GM18507 (cell line): ENCODE measurements around the gene BCKDK.

Experiments used
- DNase-seq: peaks from one replicate; pipeline ENCODE4 v3.0.0; 2011; ENCODE audit warnings: low read depth; ENCODE audit not compliant: insufficient read length; ENCODE audit errors: extremely low spot score
- FAIRE-seq: peaks from 2 replicates; lab custom pipeline; 2011; peaks lifted over from hg19 to GRCh38; lab: Jason Lieb, UNC

BCKDK gene

GRCh38 chr16:31079342-31079944, 28.7 kb upstream of the BCKDK start:
- no peak for DNase-seq
- FAIRE-seq, result no peak

DNA sequence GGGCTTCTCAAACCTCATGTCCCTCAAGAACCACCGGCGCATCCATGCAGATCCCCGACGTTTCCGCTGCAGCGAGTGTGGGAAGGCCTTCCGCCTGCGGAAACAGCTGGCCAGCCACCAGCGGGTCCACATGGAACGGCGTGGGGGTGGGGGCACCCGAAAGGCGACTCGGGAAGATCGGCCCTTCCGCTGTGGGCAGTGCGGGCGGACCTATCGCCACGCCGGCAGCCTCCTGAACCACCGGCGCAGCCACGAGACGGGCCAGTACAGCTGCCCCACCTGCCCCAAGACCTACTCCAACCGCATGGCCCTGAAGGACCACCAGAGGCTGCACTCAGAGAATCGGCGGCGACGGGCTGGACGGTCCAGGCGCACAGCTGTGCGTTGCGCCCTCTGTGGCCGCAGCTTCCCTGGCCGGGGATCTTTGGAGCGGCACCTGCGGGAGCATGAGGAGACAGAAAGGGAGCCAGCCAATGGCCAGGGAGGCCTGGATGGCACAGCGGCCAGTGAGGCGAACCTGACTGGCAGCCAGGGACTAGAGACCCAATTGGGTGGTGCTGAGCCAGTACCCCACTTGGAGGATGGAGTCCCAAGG, 28.1 kb upstream of the BCKDK start:
- no peak for DNase-seq
- no peak for FAIRE-seq

- no peak for FAIRE-seq
- no peak for DNase-seq
Measured at GRCh38 chr16:31080756-31081419, 27.3 kb upstream of the BCKDK start.

GRCh38 chr16:31081428-31082351, 26.5 kb upstream of the BCKDK start:
- no peak for FAIRE-seq
- DNase-seq, result no peak

DNA sequence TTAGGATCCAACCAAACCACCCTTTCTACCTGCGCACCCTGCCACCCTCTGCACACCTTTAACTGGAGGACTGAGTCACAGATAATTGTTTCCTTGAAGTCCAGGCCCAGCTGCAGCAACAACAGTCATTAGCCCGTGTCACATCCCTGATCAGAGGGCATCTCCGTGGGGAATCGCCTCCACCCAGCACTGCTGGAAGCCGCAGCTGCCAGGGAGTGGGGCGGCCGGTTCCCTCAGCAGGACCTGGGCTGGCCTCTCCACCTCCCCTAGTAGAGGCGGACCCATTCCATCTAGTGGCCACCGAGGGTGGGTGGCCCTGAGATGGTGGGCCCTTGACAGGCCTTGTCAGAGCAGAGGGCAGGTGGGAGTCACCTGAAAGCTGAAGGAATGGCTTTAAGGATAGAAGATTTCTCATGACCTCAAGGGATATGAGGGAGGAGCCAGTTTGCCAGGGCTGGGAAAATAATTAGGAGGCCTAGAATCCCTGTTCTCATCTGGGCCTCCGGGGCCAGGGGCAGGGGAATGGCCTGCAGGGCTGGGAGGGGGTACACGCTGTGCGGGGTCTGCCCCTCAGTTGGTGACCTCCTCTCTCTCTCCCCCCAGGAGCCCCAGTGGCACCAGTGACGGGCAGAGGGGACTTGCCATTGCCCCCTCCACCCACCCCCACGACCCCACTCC, 25.7 kb upstream of the BCKDK start:
- DNase-seq, result no peak
- no peak for FAIRE-seq

DNA sequence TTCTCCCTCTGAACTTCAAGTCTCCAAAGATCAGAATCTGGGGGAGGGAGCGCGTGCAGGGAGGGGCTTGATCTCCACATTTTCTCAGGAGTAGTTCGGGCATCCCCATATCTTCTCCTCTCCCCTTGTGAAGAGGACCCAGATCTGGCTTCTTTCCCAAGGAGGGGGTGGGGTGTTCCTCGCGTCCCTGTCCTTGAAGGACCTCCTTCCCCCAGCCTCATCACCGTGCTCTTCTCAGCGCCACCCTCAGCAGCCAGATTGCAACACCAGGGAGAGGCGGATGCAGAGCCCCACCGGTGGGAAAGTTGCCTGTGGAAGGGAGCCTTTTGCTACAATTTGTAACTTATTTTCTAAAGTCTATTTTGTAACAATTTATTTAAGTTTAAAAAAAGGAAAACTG, 25.1 kb upstream of the BCKDK start:
- FAIRE-seq, result no peak
- no peak for DNase-seq

- DNase-seq, result no peak
- no peak for FAIRE-seq
Measured at GRCh38 chr16:31083556-31083955, 24.6 kb upstream of the BCKDK start.

- no peak for DNase-seq
- no peak for FAIRE-seq
Measured at GRCh38 chr16:31083981-31084380, 24.2 kb upstream of the BCKDK start.

DNA sequence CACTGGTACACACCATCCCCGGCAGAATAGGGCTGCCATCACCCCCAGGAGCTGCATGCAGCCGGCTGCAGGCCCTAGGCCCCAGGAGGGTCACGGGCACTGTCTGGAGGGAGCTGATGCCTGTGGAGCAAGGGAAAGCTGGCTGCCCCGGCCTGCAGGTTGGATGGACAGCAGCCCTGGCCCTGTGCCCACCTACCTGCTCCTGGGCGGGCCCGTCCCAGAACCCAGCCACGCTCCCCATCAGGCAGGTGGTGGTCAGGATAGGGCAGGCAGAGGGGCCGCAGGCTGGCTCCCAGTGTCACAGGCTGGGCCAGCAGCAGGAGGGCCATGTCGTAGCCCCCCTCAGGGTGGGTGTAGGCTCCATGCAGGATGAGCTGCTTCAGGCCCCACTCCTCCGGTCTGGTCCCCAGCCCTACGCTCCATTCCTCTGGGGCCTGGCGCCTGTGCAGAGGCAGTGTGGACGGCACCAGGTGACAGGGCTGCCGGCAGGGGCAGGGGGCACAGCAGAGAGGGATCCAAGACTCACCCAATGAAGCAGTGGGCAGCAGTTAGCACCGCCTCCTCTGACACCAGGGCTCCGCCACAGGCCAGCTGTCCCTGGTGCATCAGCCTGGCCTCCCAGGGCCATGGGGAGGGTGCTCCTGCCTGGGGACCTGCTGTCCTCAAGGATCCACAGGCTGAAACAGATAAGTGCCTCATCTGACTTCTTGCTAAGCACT, 23.4 kb upstream of the BCKDK start:
- no peak for DNase-seq
- no peak for FAIRE-seq

DNA sequence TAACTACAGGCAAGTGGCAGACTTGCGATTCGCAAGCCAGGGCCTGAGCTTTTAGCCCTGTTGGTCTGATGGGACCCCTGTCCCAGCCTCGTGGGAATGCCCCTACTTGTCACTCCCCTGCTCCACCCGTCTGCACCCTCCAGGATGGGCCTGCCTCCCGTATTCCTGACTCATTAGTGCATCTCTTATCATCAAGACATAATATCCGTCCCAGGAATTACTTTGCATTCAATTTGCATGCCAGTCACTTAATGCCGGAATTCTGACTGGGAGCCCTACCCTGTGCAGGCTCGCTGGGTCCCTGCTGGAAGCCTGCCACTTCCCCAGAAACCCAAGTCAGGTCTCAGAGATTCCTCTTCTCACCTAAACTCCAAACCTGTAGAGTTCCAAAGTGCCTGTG, 22.8 kb upstream of the BCKDK start:
- FAIRE-seq (no peak), DNase-seq (no peak)

- no peak for DNase-seq
- FAIRE-seq, result no peak
Measured at GRCh38 chr16:31085873-31086628, 22.1 kb upstream of the BCKDK start.

DNA sequence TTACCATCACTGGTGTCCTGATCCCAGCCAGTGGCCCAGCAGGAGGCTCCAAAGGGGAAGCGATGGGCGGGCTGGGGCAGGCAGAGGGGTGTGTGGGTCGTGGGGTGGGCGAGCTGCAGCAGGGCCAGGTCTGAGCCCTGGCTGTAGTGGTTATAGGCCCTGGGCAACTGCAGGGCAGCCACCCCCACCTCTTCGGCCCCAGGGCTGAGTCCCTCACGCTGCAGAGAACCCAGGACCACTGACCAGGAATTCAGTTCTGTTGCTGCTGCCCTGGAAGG, 21.6 kb upstream of the BCKDK start:
- no peak for FAIRE-seq
- DNase-seq, result no peak

DNA sequence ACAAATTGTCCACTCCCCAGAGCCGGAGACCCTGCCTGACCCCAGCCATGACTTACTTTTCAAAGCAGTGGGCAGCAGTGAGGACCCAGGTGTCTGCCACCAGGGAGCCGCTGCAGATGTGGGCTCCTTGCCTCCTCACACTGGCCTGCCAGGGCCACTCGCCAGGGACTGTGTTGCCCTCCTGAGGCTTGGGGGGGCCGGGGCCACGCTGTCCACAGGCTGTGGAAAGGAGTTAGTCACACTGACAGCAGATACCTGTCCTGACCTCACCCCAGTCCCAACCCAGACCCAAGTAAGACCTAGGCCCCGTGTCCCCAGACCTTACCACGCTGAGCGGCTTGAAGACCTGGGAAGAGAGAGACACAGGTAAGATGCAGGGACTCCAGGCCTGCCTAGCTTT, 20.7 kb upstream of the BCKDK start:
- no peak for DNase-seq
- no peak for FAIRE-seq

- no peak for DNase-seq
- no peak for FAIRE-seq
Measured at GRCh38 chr16:31087971-31088370, 20.2 kb upstream of the BCKDK start.

GRCh38 chr16:31088459-31089183, 19.6 kb upstream of the BCKDK start, which contains the start of gene PRSS53:
PRSS53 (minus strand) TSS chr16:31088943; CDS start chr16:31088809, 134 bp downstream.
- no peak for FAIRE-seq
- DNase-seq, result no peak

- FAIRE-seq, result no peak
Measured at GRCh38 chr16:31089199-31089598, 19.0 kb upstream of the BCKDK start.

DNA sequence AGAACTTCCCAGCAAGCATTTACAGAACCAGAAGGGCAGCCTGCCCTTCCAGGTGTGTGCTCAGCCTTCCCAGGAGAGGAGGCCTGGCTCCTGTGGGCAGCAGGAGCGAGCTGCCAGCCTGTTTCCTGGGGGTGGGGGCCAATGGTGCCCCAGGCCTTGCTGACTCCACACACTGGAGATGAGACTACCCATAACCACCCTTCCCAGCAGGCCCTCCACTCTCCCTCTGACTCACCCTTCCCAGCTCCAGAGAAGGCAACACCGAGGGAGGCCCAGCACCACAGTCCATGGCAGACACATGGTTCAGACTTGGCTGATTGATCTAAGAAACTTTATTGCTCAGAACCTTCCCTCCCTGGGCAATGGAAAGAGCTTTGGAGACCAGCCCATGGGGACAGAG, 17.6 kb upstream of the BCKDK start:
- DNase-seq (no peak), FAIRE-seq (no peak)

More at GRCh38 chr16:31089199-31089598, 19.0 kb upstream of the BCKDK start:
- no peak for DNase-seq

- FAIRE-seq, result no peak
Measured at GRCh38 chr16:31092330-31092729, 15.9 kb upstream of the BCKDK start.

More at GRCh38 chr16:31092330-31092729, 15.9 kb upstream of the BCKDK start:
- no peak for DNase-seq
